NOMO-1 treated with dmso at 0.1 percent for 144 hours (cell line): ENCODE results near the gene AMPD2.

Experiments
- DNase-seq: peaks from one replicate; lab custom pipeline; 2025; ENCODE audit not compliant: unreplicated experiment; lab: John Stamatoyannopoulos, UW

Gene AMPD2

DNA sequence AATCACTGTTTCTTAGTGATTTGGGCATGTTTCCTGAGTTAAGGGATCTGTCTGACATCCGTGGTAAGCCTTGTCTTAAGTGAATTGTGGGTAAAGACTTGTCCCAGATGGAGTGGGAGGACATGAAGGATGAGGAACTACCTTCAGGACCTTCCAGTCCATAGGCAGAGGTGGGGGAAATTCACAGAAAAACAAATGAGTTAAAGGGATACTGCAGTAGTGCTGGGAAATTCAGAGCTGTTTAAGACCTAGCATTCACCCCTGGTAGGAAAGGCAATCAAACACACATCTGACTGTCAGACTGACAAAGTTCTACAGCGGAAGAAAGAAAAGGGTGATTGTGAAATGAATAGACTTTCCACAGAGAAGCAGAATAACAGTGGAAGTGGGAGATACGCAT lies 3.2 kb upstream of the AMPD2 start:
- DNase-seq, result no peak

DNA sequence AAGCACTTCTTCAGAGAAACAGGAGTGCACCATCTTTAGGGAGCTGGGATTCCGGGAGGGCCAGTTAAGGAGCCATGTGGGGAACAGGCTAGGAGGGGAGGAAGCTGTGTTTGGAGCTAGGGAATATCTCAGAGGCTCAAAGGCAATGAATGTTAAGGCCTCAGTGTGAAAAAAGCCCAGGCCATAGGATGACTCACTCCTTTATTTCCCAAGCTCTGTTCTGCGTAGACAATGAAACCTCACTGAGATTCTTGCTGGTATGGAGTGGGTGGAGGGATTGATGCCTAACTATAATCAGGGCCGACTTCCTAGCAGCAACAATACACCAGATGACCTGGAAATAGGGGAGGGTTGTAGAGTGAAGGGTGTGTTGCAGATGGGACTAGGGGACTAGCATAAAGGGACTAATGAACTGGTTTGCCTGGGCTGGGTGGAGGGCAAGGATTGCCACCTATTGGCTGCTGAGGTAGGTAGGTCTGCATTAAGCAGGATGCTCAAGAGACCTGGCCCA lies 2.3 kb upstream of the AMPD2 start:
- peak; percentile 26 for DNase-seq

GRCh38 chr1:109618661-109619575 lies 719 bp upstream of the AMPD2 start:
- DNase-seq, result no peak

GRCh38 chr1:109620401-109620791 lies 759 bp downstream of the AMPD2 start:
- no peak for DNase-seq

GRCh38 chr1:109620841-109621286 lies 1.2 kb downstream of the AMPD2 start:
- DNase-seq, result peak; percentile 92

GRCh38 chr1:109621379-109622136 lies 1.9 kb downstream of the AMPD2 start:
- DNase-seq, result no peak

DNA sequence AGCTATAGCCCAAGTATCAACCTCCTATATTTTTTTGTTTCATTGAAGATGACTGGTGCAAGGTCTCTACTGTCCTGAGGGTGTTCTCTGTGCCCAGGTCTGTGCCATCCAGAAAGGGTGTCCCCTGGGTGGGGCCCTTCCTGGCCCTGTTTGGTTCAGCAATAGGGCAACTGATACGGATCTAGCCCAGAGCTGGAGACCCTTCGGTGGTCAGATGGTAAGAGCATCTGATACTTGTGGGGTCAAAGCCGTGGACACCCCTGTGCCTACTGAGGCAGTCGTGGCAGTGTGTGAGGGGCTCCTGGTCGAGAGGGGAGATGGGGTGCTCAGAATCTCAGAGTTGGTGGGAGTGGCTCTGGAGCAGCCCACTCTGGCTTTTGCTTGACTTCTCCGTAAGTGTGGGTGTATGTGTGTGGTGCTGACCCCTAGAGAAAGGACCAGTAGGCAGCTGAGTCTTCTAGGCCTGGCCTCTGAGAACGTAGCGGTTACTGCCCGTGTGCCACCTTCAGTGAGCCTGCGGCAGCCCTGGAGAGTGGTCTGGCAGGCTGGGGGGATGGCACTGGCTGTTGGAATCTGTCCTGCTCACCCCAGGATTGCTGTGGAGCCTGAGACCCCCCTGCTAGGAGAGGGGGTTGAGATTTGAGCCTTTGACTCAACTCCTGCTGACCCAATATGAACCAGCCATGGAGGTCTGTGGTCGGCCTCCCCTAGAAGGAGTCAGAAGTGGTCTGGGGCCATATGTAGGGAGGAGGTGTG lies 2.7 kb downstream of the AMPD2 start:
- DNase-seq, result no peak

DNA sequence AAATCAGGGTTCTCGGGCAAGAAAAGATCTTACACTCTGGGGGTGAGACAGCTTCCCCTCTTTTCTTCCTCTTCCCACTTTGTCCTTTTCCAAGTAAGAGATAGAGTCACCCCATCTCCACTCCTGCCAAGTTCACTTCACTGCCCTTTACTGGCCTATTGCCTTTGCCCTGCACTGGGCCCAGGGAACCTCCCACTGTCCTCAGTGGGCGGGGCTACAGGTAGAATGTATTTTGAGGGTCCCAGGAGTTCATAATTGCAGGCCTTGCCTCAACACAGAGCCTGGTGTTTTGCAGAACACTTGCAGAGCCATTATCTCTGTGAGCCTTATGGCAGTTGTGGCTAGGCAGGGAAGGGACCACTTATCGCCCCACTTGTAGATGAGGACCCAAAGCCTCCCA lies 3.3 kb downstream of the AMPD2 start:
- no peak for DNase-seq

DNA sequence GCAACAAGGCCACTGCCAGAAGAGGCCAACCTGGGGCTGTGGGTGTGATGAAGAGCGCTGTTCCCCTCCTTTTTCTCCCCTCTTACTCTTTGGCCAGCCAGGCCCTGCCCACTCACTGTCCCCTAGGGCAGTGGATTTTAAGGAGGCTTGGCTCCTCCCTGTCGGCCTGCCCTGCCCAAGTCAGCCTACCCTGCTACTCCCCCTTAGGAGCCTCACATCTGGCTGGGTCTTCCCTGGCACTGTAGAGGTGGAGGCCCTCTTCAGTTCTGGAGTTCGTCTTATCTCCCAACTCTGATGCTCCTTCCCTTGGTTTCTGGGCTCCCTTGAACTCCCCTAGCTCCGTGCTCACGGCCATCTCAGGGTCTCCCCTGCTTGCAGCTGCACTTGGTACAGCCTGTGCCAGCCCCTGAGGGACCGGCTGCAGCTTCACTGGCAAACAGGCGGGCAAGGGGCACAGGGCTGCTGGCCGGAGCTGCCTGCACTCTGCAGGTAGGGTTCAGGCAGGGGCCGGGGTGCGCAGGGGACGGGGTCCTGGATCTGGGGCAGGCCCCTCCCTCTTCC lies 4.0 kb downstream of the AMPD2 start:
- no peak for DNase-seq

GRCh38 chr1:109624201-109625010 lies 4.8 kb downstream of the AMPD2 start:
- no peak for DNase-seq

- no peak for DNase-seq
These were observed 5.5 kb downstream of the AMPD2 start for GRCh38 chr1:109625176-109625575.

DNA sequence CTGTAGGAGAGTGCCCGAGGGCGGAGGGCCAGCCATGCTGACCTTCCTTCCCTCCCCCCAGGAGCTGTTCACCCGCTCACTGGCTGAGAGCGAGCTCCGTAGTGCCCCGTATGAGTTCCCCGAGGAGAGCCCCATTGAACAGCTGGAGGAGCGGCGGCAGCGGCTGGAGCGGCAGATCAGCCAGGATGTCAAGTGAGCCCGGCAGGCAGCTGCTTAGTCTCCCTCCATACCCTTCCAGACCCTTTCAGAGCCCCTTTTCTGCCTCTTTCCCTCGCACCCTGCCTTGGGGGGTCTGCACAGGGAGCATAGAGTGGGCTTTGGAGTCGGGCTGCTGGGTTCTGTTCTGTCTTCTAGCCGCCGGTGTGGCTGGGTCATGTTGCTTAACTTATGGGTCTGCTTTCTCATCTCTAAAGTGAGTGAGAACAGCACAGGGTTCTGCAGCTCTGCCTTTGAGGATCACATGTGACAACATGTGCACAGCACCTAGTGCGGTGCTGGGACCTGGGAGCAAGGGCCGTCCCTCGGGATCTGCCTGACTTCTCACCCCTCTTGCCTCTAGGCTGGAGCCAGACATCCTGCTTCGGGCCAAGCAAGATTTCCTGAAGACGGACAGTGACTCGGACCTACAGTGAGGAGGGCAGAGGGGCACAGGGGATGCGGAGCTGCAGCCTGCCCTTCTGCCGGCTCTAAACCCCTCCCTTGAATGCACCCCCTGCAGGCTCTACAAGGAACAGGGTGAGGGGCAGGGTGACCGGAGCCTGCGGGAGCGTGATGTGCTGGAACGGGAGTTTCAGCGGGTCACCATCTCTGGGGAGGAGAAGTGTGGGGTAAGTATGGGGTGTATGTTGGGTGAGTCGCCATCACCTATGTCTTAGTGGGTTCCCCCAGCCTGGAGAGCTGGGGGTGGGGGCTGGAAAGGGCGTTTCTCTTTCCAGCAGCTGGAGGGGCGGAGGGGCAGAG lies 6.2 kb downstream of the AMPD2 start:
- no peak for DNase-seq

DNA sequence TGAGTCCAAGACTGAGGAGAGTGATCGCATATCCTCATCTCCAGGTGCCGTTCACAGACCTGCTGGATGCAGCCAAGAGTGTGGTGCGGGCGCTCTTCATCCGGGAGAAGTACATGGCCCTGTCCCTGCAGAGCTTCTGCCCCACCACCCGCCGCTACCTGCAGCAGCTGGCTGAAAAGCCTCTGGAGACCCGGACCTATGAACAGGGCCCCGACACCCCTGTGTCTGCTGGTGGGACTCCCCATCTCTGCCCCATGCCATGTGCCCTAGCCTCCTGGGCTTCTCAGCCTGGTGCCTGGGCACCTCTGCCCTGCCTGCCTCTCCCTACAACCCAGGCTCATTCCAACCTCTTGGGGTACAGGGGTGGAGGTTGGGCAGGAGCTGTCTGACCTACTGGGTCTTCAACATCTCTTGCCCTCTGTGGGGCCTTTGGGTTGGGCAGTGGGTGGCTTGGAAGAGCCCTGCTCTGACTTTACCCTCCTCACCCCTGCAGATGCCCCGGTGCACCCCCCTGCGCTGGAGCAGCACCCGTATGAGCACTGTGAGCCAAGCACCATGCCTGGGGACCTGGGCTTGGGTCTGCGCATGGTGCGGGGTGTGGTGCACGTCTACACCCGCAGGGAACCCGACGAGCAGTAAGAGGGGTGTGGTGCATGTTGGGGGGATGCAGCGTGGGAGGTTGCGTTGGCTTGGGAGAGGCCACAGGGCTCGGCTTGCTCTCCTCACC lies 7.2 kb downstream of the AMPD2 start:
- DNase-seq, result no peak

- no peak for DNase-seq
These were observed 8.2 kb downstream of the AMPD2 start for GRCh38 chr1:109627692-109628399.

DNA sequence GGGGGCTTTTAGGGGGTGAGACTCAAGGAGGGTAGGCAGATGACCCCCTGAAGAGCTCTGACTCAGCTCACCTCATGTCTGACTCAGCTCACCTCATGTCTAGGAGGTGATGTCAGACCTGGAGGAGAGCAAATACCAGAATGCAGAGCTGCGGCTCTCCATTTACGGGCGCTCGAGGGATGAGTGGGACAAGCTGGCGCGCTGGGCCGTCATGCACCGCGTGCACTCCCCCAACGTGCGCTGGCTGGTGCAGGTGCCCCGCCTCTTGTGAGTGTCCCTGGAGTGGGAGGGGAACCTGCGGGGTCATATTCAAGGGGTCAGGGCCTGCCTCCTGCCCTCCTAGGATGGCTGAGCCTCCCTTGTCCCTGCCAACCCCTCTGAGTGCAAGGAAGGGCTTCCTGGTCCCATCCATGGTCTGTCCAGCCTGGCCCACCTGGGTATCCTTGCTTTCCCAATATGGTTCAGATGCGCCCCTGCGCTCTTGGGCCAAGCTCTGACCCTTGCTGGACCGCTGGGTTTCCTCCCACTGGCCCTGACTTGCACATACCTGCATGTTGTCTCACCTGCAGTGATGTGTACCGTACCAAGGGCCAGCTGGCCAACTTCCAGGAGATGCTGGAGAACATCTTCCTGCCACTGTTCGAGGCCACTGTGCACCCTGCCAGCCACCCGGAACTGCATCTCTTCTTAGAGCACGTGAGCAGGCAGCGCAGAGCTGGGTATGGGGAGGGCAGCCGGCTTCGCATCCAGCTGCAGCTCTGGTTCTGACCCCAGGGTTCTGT lies 9.1 kb downstream of the AMPD2 start:
- no peak for DNase-seq

DNA sequence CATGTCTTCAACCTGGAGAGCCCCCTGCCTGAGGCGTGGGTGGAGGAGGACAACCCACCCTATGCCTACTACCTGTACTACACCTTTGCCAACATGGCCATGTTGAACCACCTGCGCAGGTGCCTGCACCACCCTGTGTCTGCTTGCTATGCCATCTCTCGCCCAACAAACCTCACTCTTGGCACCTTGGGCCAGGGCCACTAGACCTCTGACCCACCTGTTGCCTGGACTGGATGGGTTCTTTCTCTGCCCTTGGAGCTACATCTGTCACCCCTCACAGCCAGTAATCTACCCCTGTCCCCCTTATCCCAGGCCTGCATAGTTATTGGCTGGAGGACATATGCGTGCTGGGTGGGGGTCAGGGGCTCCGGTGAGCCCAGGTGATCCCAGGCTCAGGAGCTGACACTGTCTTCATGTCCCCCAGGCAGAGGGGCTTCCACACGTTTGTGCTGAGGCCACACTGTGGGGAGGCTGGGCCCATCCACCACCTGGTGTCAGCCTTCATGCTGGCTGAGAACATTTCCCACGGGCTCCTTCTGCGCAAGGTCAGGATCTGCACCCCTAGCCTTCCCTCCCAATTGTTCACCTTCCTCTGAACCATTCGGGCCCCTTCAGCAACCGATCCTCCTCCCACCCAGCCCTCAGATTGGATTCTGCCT lies 9.9 kb downstream of the AMPD2 start:
- no peak for DNase-seq
